ENCODE data around the gene MTURN.

DNA sequence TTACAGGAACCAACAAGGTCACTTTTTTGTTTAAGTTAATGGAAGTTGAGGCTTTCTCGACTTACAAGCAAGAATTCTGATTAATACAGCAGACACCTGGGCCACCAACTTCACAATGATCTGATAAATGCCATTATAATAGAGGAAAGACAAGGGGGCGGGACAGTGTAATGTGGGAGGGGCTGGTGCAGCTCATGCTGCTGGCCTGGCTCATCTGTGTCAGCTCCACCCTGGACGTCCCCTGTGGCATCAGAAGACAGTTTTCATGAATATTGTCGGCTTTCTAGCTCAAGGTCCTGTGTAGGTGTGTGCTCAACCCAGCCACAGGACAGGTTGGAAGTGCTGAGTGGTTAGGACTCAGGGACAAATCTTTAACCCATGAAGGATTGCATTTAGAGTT lies 57.0 kb downstream of the MTURN start:
- TF ChIP-seq CTCF (optimal IDR thresholded peaks at IDR 0.05 in 1 of 3, IDR thresholded peaks at IDR 0.05 in 1 of 3, conservative IDR thresholded peaks at IDR 0.05 in 1 of 3; ENCODE audit: extremely low read depth in 1 of 3, insufficient read depth in 2 of 3, low read length in 3 of 3) (no peak), EZH2 (IDR thresholded peaks at IDR 0.05; ENCODE audit: low read length) (no peak)
